ENCODE measurements around the gene C1orf21.

Gene C1orf21

DNA sequence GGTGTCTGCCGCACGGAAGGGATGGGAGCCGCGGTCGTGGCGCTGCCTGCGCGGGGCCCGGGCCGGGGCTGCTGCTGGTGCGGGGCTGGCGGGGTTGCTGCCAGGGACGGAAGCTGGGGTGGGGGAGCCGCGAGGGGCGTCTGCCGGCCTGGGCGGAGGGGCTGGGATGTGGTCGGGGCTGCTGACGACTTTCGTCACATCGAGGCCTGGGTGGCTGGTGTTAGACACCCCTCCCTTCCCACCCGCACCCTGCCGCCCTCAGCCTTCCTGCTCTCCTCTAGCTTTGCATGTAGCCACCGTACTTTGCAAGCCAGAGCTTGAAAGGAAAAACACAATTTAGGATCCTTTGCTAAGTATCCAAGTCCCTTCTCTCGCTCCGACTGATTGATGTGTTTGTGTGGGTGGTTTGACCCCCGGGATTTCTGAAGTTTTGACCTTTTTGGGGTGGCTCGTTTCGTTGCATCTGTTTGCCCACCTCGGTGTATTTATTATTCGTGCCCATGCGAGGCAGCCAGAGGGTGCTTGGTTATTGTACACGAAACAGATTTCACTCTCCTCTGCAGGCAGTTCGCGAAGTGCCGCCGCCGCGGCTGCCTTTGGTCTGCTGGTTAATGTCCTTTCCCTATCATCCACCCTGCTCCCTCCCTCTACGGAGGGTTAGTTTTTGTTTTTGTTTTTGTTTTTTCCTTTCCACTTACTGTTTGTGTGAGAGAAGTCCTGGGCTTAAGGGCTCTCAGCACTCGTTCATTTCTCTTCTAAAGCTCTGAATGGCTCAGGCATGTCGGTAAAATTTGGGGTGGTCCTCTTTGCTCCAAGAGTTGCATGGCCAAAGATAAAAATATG, 868 bp downstream of the C1orf21 start:
- DNase-seq: peak; percentile 38 to 57 (median 39)

DNA sequence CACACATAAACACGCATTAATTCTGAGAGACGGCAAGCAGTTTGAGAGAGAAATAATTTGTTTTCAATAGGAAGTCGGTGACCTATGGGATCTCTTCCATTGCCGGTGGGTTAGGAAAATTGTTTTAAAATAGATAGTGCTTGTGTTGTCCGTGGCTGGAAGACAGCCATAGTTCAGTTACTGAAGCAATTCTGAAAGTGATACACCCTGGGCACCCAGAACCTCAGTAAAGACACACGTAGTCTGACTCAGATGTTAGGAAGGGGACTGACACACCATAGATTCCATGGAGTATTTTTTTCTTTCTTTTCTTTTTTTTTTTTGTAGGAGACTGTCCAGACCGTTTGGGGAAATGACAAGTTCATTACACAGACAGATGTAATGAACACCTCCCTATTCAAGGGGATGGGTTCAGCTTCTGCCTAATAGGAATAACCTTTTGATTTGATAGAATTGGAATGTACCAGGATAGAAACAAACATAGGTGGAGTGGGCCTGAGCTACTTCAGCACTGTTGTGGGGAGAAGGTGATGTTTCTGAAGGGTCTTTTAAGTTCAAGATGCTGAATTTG, 1.6 kb downstream of the C1orf21 start:
- DNase-seq: peak; percentile 78 to 93 (median 81)

DNA sequence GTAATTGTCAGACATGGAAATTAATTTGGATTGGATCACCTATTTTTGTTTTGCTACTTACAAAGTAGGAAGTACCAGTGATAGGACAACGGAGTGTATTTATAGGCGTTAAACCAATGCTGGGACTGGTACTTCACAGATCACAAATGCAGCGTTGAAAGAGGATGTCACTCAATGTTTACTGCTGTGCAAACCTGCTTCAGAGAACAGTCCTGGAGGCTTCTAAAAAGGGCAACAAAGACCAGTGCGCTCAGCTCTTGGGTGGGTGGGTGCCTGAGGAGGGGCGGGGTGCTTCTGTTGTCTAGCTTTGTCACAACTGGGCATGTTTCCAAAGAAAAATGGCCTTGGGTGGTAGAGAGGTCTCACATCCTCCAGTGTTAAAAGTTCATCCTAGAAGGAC, 2.1 kb downstream of the C1orf21 start:
- peak; percentile 22 to 43 (median 31) for DNase-seq

DNA sequence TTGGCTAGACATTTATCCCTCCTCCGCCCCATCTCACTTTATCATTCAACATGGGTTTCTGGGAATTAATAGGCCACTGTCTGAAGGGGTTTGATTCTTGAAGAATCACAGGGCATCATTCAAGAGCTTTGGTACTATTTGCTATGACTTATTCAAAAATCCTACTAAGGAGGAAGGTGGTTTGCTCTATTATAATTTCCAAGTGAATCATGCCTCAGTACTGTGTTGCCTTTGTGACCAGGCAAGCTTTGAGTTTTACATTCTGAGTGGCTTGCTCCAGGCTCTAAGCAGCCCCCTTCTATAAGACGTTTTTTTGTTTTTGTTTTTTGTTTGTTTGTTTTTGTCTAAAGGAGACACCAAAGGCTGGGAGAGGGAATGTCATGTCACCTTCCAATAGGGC, 2.6 kb downstream of the C1orf21 start:
- DNase-seq: peak in 2 of 3 donors; percentile 30 to 39

DNA sequence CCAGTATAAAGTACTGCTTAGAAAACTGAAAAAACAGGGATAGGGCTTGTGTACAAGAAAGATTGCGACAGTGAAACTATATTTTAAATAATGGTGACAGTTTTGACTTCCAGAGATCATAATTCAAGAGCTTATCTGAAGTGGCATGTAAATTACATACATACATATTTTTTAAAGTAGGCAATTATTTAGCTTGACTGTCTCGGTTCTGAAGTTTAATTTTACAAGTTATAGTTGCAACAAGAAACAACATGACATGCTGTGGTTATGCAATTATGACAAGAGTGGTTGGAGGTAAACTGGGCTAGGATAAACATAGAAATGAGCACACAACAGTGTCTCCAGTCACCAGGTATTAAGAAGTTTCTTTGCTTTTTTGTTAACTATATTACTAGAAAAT, 4.1 kb downstream of the C1orf21 start:
- DNase-seq: no peak

DNA sequence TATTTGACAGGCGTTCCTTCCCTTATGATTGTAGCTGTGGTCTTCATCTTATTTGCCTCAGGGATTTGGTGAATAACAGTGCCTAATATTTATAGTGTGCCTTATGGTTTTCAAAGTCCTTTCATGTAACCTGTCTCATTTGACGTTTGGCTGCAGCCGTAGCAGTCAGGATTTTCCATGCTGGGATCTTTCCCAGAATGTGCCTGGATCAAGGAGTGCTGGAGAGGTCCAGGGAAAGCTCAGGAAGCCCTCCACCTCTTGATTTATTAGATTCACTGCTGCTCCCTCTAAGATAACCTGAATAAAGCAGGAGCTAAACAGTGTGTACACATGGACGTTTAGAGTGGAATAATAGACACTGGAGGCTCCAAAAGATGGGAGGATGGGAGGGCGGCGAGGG, 5.2 kb downstream of the C1orf21 start:
- DNase-seq: no peak

DNA sequence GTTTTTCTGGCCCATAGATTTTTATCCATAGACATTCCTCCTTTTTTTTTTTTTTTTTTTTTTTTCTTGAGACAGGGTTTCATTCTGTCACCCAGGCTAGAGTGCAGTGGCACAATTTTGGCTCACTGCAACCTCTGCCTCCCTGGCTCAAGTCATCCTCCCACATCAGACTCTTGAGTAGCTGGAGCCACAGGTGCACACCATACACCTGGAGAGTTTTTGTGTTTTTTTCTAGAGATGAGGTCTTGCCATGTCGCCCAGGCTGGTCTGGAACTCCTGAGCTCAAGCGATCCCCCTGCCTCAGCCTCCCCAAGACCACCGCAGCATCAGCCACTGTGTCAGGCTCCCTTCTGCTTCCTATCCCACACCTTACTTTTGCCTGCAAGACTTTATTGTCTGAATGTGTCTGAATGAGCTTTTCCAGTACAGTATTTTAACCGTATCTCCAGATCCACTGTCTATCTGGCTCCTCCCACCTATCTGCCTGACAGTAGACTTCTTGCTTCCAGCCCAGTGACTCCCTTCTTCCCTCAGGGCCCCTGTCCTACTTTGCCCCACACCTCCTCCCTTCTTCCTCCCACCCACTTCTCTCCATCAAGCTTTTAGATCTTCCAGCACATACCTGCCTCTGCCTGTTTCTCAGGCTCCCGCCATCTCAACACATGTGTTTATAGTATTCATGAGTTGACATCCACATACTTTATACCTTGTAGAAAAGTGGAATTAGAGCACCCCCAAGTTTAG, 6.1 kb downstream of the C1orf21 start:
- no peak for DNase-seq

DNA sequence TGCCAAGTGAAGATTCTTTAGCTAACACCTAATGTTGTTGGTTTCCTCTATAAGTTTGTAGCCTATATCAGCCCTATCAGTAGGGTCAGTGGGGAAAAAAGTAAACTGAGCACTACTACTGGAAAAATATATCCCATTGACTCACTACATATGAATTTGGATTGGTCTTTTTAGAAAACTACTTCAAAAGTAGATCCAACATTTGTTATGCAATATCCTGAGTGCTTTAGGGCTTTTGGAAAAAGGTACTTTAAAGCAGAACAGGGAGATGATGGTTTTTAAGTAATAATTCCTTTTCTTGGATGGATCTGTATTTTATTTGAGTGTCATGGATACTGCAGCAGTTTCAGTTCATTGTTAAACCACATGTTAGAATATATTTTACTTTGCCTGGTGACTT, 7.1 kb downstream of the C1orf21 start:
- DNase-seq: no peak

DNA sequence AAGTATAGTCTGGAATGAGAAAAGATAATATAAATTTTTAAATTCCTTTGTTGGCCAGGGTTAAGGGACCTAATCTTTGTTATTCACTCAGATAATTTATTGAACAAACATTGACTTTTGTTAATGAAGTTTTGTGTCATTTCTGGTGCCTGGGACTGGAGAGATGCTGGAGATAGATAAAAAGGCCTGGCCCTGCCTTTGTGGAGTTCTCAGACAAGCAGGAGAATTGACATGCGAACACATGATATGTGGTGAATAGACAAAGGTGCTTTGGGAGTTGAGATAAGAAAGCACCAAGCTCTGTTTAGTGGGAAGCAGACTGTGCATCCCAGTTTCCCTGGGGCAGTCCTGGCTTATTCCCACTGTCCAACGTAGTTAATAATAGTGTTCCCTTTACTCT, 8.5 kb downstream of the C1orf21 start:
- no peak for DNase-seq

DNA sequence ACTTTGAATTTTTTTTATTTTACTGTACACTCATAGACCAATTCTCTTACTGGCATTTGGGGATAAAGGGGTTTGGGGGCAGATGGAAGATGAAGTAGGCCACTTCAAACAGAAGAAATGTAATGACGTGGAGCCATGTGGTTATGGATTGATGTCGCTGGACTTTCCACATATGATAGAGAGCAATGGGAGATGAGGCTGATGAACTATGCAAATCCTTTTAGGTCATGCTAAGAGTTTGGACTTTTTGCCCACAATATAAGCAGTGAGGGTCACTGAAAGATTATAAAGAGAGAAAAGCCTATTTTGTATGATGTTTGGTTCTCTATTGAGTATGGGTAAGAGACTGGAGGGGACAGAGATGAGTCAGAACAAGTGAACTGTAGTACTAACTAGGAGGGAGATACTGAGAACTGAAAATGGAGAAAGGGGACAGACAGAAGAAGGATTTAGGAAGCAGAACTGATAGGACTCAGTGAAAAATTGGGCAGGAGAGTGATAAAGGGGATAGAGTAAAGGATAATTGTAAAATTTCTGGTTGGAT, 9.2 kb downstream of the C1orf21 start:
- peak; percentile 42 to 82 (median 51) for DNase-seq

DNA sequence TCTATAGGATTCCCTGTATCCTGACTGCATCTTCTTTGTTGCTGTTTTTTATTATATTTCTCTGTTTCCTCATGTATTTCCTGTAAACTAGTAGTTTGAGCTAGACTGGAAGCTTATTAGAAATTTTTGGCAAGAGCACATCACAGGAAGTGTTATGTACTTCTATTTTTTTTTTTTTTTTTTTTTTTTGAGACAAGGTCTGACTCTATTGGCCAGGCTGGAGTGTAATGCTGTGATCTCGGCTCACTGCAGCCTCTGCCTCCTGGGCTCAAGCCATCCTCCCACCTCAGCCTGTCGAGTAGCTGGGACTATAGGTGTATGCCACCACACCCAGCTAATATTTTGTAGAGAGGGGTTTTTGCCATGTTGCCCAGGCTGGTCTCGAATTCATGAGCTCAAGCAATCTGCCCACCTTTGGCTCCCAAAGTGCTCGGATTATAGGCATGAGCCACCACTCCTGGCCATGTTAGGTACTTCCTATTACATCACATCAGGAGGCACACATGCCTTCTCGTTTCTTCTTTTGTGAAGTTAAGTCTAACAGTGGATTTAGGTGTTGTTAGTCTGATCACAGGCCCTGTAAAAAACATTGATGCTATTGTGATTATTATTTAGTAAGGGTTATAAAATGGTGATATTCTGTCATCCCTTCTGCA, 12.5 kb downstream of the C1orf21 start:
- no peak for DNase-seq

DNA sequence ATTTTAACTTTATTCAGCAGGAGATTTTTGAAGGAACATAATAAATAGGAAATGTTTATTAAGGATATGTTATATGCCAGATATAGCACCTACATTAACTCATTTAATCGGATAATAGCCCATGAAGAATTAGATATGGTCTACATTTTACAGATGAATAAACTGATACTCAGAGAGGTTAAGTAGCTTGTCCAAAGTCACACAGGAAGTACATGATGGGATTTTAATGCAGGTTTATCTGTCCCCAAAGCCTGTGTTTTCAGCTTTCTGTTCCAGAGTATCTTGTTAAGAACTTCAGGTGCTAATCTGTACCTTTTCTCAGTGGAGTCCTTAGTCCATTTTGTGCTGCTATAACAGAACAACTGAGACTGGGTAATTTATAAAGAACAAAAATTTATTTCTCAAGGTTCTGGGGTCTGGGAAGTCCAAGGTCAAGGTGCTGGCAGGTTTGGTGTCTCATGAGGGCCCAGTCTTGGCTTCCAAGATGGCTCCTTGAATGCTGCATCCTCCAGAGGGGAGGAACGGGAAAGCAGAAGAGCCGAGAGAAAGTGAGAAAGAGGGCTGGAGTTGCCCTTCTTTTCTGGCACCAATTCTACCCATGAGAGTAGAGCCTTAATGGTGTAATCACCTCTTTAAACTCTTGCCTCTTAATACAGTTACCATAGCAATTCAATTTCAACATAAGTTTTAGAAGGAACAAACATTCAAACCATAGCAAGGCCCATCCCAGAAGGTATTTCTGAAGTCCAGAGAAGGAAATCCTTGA, 17.3 kb downstream of the C1orf21 start:
- DNase-seq: no peak

DNA sequence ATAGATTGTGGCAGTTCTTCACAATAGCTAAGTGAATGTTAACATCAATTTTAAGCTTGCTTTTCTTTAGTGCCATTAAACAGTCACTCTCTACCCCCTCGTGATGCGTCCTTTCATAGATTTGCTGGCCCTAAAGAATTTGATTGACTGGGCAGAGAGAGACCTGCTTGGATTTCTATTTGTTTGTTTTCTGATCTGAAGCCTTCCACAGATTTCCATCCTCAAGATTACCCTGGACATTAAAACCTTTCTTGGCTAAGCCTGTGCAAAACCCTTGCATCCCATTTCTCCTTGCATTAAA, 17.8 kb downstream of the C1orf21 start:
- DNase-seq: no peak

DNA sequence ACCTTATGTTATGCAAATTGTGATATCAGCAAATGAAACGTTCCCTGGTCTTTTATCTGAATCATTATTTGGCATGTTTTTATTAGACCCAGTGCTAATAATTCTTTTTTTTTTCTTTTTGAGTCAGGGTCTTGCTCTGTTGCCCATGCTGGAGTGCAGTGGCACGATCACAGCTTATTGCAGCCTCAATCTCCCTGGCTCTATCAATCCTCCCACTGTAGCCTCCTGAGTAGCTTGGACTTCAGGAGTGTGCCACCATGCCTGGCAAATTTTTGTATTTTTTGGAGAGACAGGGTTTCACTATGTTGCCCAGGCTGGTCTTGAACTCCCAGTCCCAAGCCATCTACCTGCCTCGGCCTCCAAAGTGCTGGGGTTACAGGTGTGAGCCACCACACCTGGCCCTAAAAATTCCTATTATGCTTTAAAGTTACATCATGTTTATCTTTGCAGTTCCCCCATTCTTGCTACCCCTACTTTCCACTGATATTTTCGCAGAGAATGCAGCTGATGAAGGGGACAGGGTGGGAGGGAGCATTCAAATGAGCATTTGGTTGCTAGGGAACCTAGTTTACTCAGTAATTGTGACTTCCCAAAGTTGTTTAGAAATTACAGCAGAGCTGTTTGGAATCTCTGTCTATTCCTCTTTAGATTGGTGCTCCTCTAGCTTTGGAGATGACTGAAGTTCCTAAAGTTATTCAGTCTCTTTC, 18.4 kb downstream of the C1orf21 start:
- DNase-seq: no peak

DNA sequence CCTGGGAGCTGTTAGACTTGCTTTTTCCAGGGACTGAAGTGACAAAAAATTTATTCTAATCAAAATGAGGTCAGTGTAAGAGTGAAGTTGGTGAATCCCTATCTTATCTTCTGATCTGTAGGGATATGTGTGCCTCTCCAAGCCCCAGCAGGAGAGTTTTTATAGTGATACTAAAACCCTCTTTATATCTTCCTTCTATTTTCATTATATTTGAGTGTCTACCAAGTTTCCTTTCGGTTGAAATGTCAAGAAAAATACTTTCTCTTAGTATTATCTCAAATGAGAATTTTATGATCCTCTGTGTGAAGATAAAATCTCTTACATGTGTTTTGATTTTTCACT, 18.9 kb downstream of the C1orf21 start:
- DNase-seq: no peak

DNA sequence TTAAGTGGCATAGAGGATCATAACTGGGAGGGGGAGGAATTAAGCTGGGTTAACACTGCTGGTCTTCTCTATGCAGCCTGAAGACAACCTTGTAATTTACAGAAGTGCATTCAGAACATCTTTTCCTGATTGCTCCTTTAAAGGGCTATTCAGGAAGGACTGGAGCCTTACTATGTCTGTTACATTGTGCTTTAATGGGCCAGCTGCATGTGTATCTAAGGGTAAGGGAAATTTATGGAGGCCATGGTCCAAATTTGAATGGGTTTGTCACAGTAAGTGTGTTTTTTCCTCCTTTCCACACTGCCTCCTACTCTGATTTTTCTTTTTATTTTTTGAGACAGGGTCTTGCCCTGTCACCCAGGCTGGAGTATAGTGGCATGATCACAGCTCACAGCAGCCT, 19.6 kb downstream of the C1orf21 start:
- no peak for DNase-seq

DNA sequence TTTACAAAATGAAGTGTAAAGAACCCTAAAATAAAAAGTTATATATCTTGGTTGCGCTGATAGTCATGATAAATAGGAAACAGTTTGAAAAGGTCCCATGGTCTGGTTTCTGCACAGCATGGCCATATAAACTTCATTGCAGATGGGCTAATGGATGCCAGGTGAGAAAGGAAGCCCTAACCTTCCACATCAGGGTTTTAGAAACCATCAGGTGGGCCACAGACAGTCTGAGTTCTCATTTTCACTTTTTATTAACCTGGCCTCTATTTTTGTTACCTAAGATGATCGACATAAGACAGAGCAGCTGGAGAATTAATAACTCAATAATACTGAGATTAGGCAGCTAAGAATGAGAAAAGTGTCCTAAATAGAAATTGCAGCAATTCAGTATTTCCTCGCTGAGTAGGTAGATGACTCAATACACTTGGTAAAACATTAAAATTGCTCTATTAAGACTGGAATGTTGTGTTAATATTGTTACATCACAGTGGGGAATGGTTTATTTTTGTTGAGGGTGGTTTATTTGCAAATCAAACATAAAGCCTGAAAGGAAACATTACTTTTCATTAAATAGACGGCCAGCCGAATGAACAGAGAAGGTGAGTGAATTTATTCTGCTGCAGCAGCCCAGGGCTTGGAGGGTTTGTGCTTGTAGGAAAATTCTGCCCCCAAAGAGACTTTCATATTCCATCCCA, 21.1 kb downstream of the C1orf21 start:
- DNase-seq: peak in 2 of 3 donors; percentile 32 to 38

DNA sequence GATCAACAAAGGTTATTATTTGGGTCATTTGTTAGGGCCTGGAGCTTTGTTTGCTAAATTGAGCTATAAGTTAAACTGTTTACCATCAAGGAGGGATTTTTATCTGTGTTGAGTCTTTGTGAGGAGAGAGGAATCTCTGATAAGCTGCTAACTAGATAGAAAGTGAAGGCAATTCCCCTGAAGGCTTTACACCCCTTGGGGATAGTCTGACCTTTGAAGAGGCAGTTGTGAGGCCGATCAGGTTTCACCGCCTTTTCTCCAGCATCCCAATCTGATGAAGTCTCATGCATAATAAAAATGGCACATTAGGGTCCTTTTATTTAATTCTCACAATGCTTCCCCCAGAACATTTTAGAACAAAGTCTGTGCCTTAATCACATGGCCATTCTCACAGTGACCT, 21.8 kb downstream of the C1orf21 start:
- DNase-seq: no peak

DNA sequence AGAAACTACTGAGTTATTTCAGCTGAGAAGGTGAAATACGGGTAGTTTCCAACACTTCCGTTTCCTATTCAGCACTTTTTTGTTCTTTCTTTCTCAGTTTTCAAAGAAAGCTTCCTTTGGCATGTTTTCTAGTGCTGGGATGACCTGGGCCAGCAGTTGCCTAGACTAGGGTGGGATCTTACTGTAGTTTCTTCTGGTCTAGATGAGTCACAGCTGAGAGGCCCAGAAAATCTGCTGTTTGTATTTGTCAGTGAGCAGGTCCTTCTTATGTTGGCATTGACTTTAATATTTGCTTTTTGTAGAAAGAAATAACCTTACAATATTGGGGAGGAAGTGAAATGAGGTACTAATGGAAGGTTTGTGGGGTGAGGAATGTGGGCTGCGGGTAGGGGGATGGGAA, 22.2 kb downstream of the C1orf21 start:
- DNase-seq: peak; percentile 21 to 48 (median 34)

DNA sequence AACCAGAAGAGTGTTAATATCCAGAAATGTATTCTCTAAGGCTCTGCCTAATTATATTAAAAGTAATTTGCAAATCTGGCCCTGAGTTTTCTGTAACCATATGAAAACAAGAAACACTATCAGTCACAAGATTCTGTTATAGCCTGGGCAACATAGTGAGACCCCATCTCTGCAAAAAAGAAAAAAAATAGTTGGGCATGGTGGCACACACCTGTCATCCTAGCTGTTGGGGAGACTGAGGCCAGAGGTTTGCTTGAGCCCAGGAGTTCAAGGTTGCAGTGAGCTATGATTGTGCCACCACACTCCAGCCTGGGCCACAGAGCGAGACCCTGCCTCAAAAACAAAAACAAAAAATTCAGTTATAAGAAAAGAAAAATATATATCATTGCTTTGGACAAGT, 25.6 kb downstream of the C1orf21 start:
- no peak for DNase-seq

DNA sequence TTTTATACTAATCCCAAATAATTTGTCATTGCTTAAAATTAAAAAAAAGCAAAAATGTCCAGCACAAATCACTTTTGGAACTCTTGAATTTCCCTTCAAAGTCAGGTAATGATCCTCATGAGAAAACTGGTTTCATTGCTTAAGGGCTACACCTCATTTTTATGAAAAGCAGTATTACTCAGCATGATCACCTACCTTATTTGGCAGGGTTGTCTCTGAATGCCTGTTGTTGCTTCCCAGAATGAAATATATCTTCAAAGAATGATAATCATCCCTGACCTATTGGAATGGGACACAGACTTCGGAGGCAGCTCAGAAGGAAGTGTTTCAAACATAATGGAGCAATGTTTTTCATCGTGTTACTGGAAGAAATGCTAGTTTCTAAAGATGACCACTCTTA, 29.7 kb downstream of the C1orf21 start:
- DNase-seq: no peak

Data from suppressor macrophage treated with lipopolysaccharide for 1 hour (primary cell).